ENCODE data around the gene CTPS1.

- no peak for TF ChIP-seq CTCF (IDR thresholded peaks at IDR 0.05; ENCODE audit: insufficient read depth, low read depth, low read length)
- TF ChIP-seq EZH2 (IDR thresholded peaks at IDR 0.05; ENCODE audit: insufficient read depth, low read length) = no peak
Measured at GRCh38 chr1:40983286-40983685, 3.8 kb downstream of the CTPS1 start.
